Measurements from ENCODE around the gene MRPL55. TPM values are rescaled to one million over a fixed set of nuclear protein-coding genes. Genes with fewer than 3 reads are reported as not detected.

MRPL55 gene
- total RNA-seq, 1 donor from 2014 or later = 51.0 TPM

- intact Hi-C loops (cut with micrococcal nuclease) = no loop called here
- no peak overlapping the region for H3K4me3 ChIP-seq
- H3K9me3 ChIP-seq (replicated peaks) = peaks cover 14% of the 10 kb centered on the region
- TF ChIP-seq, protein P1, sequence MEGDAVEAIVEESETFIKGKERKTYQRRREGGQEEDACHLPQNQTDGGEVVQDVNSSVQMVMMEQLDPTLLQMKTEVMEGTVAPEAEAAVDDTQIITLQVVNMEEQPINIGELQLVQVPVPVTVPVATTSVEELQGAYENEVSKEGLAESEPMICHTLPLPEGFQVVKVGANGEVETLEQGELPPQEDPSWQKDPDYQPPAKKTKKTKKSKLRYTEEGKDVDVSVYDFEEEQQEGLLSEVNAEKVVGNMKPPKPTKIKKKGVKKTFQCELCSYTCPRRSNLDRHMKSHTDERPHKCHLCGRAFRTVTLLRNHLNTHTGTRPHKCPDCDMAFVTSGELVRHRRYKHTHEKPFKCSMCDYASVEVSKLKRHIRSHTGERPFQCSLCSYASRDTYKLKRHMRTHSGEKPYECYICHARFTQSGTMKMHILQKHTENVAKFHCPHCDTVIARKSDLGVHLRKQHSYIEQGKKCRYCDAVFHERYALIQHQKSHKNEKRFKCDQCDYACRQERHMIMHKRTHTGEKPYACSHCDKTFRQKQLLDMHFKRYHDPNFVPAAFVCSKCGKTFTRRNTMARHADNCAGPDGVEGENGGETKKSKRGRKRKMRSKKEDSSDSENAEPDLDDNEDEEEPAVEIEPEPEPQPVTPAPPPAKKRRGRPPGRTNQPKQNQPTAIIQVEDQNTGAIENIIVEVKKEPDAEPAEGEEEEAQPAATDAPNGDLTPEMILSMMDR (IDR thresholded peaks at IDR 0.05; ENCODE audit: borderline replicate concordance) = no peak
- H3K27me3 ChIP-seq (ENCODE audit: low read depth) = no peaks in the 10 kb centered on the region
- DNase-seq = no peak
- no peak overlapping the region for H3K27ac ChIP-seq (replicated peaks)
- H3K36me3 ChIP-seq = peaks cover 54% of the 10 kb centered on the region
- peaks cover 58% of the 10 kb centered on the region for H3K4me1 ChIP-seq
Measured at GRCh38 chr1:228097333-228098081, 11.6 kb downstream of the MRPL55 start.

DNA sequence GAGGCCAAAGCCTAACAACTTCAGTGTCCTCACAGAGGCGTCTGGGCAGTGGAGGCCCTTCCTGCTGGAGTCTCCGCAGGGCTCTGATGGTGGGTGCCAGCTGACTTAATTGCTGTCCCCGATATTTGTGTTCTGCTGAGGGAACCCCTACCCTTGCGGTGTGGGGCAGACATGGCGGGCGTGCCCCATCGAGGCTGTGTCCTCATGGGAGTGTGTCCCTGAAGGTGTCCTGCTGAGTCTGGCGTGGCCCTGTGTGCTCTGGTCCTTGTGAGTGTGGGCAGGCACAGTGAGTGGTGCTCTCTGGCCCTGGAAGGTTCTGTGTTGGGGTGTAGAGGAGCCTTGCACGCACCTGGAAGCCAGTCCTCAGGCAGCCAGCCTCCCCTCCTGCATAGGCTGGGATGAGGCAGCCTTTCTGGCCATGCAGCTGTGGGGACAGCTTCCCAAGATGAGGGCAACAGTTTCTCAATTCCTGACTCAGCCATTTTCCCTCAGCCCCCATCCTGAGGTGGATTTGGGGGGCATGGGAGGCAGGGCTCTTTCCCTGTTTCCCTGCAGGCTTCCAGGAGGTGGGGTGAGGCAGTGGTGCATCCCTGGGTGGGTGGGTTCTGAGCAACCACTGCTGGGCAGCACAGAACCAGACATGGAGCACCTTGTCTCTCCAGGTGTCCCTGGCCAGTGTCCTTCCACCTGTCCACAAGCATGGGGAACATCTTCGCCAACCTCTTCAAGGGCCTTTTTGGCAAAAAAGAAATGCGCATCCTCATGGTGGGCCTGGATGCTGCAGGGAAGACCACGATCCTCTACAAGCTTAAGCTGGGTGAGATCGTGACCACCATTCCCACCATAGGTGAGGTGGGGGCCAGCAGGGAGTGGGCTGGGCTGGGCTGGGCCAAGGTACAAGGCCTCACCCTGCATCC lies 12.4 kb downstream of the MRPL55 start:
- no peak for DNase-seq
- intact Hi-C loops (cut with micrococcal nuclease) = no loop called here
- H3K27ac ChIP-seq (replicated peaks) = no peak overlapping the region
- peaks cover 58% of the 10 kb centered on the region for H3K4me1 ChIP-seq
- TF ChIP-seq, protein P1 (IDR thresholded peaks at IDR 0.05; ENCODE audit: borderline replicate concordance) = no peak
- H3K27me3 ChIP-seq (ENCODE audit: low read depth) = no peaks in the 10 kb centered on the region
- no peak overlapping the region for H3K4me3 ChIP-seq
- peaks cover 14% of the 10 kb centered on the region for H3K9me3 ChIP-seq (replicated peaks)
- H3K36me3 ChIP-seq = peaks cover 57% of the 10 kb centered on the region

- peaks cover 54% of the 10 kb centered on the region for H3K36me3 ChIP-seq
- intact Hi-C loops (cut with micrococcal nuclease) = no loop called here
Measured at GRCh38 chr1:228095938-228096337, 13.2 kb downstream of the MRPL55 start.

DNA sequence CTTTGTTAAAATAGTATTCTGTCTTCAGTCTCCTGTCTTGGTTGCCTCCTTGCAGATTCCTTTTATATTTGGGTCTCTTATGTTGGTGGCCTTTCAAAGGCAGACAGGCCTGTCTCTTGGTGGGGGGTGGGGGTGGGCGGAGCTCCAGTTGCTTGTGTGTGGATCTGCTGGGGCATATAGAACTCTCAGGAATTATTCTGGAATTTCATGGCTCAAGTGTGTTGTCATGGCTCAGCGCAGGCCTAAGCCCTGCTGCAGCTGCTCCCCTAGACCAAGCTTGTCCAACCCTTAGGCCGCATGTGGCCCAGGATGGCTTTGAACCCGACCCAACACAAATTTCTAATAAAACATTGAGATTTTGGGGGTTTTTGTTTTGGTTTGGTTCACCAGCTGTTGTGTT lies 13.9 kb downstream of the MRPL55 start:
- Histone ChIP-seq H3K27me3 (ENCODE audit: low read depth) (no peaks in the 10 kb centered on the region), H3K9me3 (replicated peaks) (peaks cover 14% of the 10 kb centered on the region), H3K4me1 (peaks cover 63% of the 10 kb centered on the region), H3K27ac (replicated peaks) (no peak overlapping the region), H3K4me3 (no peak overlapping the region), H3K36me3 (peaks cover 47% of the 10 kb centered on the region)
- TF ChIP-seq, protein P1 (IDR thresholded peaks at IDR 0.05; ENCODE audit: borderline replicate concordance) = no peak
- intact Hi-C loops (cut with micrococcal nuclease) = no loop called here
- DNase-seq = no peak

More at GRCh38 chr1:228095938-228096337, 13.2 kb downstream of the MRPL55 start:
- no peak overlapping the region for H3K4me3 ChIP-seq
- DNase-seq = no peak
- TF ChIP-seq, protein P1 (IDR thresholded peaks at IDR 0.05; ENCODE audit: borderline replicate concordance) = no peak
- H3K27me3 ChIP-seq (ENCODE audit: low read depth) = no peaks in the 10 kb centered on the region
- peaks cover 14% of the 10 kb centered on the region for H3K9me3 ChIP-seq (replicated peaks)
- H3K27ac ChIP-seq (replicated peaks) = no peak overlapping the region
- peaks cover 58% of the 10 kb centered on the region for H3K4me1 ChIP-seq

DNA sequence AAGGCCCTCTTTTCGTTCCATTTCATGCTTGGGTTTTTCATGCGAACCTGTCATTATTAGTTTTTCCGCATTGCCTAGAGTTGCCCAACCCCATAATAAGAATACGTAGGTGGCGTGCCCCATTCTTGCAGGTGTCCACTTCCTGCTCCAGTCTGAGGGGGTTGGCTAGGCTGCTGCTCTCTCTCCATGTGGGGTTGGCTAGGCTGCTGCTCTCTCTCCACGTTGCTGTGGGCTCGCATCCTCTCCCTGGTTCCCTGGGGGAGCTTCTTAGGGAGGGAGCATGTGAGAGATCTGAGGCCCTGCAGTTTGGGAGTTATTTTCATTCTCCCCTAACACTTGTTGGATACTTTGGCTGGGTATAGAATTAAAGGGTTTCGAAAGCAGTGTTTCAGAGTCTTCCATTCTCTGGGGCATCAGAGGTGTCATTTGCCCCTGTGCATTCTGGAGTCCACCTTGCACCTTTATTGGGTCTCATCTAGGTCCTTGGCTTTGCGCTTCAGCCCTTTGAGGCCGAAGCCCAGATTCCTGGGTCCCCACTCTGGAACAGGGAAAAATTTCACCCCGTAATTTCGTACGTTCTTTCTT lies 14.6 kb downstream of the MRPL55 start:
- Histone ChIP-seq H3K4me3 (no peak overlapping the region), H3K27me3 (ENCODE audit: low read depth) (no peaks in the 10 kb centered on the region), H3K9me3 (replicated peaks) (peaks cover 14% of the 10 kb centered on the region), H3K4me1 (peaks cover 70% of the 10 kb centered on the region), H3K36me3 (peaks cover 40% of the 10 kb centered on the region), H3K27ac (replicated peaks) (no peak overlapping the region)
- TF ChIP-seq, protein P1 (IDR thresholded peaks at IDR 0.05; ENCODE audit: borderline replicate concordance) = no peak
- intact Hi-C loops (cut with micrococcal nuclease) = no loop called here
- DNase-seq = no peak
